ENCODE data around the gene DGKI.

DGKI gene

DNA sequence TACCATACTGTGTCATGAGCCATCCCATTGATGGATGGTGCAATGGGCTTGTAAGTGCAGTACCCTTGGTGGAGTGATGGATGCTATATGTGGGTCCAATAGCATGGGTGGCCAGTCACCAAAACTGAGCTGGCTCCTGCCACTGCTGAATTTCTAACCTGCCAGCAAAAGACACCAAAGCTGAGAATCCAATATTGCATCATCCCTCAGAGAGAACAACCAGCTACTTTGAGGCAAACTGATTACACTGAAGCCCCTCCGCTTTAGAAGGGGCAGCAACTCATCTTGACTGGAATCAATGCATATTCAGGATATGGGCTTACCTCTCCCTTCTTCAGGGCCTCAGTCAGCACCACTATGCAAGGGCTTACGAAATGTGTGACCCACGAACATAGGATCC is 211.6 kb downstream of the DGKI start:
- DNase-seq (ENCODE audit: low read depth), result no peak
- no peak overlapping the region for H3K4me3 ChIP-seq (ENCODE audit: control insufficient read depth, low read depth, low read length)
- TF ChIP-seq, protein P1, sequence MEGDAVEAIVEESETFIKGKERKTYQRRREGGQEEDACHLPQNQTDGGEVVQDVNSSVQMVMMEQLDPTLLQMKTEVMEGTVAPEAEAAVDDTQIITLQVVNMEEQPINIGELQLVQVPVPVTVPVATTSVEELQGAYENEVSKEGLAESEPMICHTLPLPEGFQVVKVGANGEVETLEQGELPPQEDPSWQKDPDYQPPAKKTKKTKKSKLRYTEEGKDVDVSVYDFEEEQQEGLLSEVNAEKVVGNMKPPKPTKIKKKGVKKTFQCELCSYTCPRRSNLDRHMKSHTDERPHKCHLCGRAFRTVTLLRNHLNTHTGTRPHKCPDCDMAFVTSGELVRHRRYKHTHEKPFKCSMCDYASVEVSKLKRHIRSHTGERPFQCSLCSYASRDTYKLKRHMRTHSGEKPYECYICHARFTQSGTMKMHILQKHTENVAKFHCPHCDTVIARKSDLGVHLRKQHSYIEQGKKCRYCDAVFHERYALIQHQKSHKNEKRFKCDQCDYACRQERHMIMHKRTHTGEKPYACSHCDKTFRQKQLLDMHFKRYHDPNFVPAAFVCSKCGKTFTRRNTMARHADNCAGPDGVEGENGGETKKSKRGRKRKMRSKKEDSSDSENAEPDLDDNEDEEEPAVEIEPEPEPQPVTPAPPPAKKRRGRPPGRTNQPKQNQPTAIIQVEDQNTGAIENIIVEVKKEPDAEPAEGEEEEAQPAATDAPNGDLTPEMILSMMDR (IDR thresholded peaks at IDR 0.05; ENCODE audit: control insufficient read depth, insufficient read depth, low read depth, low read length, missing control alignments), result no peak

DNA sequence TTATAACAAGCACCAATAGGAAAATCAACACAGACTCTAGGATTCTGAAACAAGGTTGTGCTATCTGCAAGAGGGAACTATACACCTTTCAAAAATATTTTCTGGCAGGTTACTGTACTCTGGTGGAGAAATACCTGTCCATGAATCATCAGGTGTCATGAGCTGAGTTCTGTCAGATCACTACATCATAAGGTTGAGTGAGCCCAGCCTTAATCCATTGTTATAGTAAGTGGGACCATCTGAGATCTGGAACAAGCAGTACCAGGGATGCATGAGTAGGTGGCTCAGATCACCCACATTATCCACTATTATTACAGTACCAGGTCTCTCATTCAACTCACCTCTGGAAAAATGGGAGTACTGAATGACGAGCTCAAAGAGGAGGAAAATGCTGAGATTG is 212.4 kb downstream of the DGKI start:
- no peak overlapping the region for H3K4me3 ChIP-seq (ENCODE audit: control insufficient read depth, low read depth, low read length)
- DNase-seq (ENCODE audit: low read depth), result no peak
- TF ChIP-seq, protein P1 (IDR thresholded peaks at IDR 0.05; ENCODE audit: control insufficient read depth, insufficient read depth, low read depth, low read length, missing control alignments), result no peak

DNA sequence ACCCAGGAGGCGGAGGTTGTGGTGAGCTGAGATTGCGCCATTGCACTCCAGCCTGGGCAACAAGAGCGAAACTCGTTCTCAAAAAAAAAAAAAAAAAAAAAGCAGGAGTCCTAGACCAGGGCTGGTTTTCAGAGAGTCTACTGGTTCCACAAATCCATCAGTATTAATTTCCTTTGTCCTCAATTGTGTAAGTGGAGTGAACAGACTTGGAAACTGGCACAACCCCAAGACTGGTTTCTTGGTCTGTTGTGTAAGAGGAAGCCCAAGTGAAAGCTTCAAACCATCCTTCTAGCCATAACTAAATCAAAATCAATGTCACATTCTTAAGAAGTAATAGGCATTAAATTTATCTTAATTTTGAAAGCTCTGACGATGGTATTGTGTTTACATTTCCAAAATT is 213.6 kb downstream of the DGKI start:
- TF ChIP-seq, protein P1 (IDR thresholded peaks at IDR 0.05; ENCODE audit: control insufficient read depth, insufficient read depth, low read depth, low read length, missing control alignments), result no peak
- H3K4me3 ChIP-seq (ENCODE audit: control insufficient read depth, low read depth, low read length), result no peak overlapping the region
- DNase-seq (ENCODE audit: low read depth), result peak; percentile 10

DNA sequence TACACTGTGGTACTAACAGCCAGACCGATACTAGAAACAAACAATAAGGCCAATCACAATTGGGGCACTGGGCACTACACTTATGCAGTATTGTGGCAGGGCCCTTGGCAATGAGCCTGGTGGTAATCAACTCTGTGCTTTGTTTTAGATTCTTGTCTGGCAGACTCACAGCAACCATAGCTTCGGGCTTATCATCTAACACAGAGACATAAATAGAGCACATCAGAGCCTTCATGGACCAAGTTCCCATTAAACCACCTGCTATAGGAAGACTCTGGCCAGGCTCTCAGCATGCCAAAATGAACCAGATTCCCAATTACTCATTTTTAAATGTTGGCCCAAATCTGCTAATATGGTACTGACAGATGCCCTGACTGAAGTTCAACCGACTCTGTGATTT is 218.6 kb downstream of the DGKI start:
- H3K4me3 ChIP-seq (ENCODE audit: control insufficient read depth, low read depth, low read length), result no peak overlapping the region
- TF ChIP-seq, protein P1 (IDR thresholded peaks at IDR 0.05; ENCODE audit: control insufficient read depth, insufficient read depth, low read depth, low read length, missing control alignments), result no peak
- no peak for DNase-seq (ENCODE audit: low read depth)

DNA sequence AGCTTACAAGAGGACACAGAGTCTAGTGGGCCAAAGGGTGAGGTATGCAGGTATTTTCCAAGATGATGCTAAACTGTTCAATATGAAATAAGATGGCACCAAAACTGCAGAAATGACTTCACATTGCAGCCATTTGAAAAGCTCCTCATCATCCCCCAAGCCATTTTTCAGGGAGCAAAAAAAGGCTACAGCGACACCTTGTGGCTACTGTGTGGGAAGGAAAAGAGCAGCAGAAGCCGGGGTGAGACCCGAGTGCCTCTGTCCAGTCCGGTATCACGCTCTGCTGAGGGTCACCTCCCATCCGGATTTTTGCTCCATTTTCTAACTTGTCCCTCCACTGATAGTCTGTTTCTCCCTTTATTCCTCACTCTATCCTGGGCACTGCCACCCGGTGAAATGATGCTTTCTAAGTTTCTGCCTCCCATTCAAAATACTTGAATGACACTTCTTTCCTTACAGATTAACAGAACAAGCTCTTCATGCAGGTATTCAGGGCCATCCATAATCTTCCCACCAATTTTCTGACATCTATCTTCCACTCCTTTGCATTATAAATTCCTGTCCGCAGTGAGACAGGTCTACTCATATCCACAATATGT is 220.2 kb downstream of the DGKI start:
- no peak overlapping the region for H3K4me3 ChIP-seq (ENCODE audit: control insufficient read depth, low read depth, low read length)
- DNase-seq (ENCODE audit: low read depth), result no peak
- TF ChIP-seq, protein P1 (IDR thresholded peaks at IDR 0.05; ENCODE audit: control insufficient read depth, insufficient read depth, low read depth, low read length, missing control alignments), result peak; percentile 73

DNA sequence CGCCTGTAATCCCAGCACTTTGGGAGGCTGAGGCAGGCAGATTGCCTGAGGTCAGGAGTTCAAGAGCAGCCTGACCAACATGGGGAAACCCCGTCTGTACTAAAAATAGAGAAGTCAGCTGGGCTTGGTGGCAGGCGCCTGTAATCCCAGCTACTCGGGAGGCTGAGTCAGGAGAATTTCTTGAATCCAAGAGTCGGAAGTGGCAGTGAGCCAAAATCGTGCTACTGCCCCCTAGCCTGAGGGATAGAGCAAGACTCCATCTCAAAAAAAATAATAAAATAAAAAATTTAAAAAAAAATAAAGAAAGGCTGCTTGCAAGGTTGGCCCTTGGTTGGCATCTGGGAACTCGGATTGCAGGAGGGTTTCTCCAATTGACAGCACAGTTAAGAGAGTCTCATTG is 221.6 kb downstream of the DGKI start:
- H3K4me3 ChIP-seq (ENCODE audit: control insufficient read depth, low read depth, low read length), result no peak overlapping the region
- no peak for DNase-seq (ENCODE audit: low read depth)
- TF ChIP-seq, protein P1 (IDR thresholded peaks at IDR 0.05; ENCODE audit: control insufficient read depth, insufficient read depth, low read depth, low read length, missing control alignments), result no peak

DNA sequence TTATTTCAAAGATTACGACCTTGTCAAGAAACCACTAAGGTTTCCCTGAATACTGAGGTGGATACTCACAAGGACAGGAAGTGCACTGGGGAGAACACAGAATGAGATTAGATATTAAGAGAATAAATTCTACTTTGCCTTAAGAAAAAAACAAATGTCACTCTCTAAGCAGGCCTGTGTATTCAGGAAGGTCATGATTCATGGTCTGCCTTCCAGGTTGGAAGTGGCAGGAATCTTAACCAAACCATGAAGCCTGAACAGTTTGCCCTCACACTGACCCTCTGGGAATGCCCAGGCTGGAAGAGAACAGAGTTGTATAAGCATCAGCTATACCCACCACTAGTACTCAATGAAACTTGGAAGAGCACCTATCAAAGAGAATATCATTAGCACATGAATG is 227.6 kb downstream of the DGKI start:
- TF ChIP-seq, protein P1 (IDR thresholded peaks at IDR 0.05; ENCODE audit: control insufficient read depth, insufficient read depth, low read depth, low read length, missing control alignments), result no peak
- no peak overlapping the region for H3K4me3 ChIP-seq (ENCODE audit: control insufficient read depth, low read depth, low read length)
- no peak for DNase-seq (ENCODE audit: low read depth)

All from AG09309 (cell line).